Measurements from ENCODE around the gene ZNF362.

Gene ZNF362

DNA sequence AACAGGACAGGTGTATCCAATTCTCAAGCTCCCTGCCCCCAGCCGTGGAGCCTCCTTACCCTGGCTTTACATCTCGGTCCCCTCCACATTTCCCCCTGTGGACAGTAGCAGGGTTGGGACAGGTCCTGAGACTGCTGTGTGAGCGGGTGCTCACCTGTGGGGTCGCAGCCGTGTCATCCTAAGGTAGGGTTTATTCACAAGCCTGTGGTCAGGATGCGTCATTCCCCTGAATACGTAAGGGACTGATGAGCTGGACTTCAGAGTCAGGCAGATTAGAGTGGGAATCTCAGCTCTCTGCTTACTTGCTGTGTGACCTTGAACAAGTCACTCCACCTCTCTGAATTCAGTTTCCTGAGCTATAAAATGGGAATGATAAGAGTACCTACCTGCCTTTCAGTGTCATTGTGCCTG, 17.7 kb downstream of the ZNF362 start:
- no peak for TF ChIP-seq CTCF (IDR thresholded peaks at IDR 0.05; ENCODE audit: control extremely low read depth, extremely low read depth, low read depth, missing control alignments)
- POLR2A ChIA-PET = no interaction called here
- CTCF ChIA-PET = interaction anchor here (1.0 to 2.4 kb wide), 3 partner anchors 9 to 21 kb away, joined by 3 to 13 read pairs (median 4); no protein-coding TSS in a partner anchor
- DNase-seq (ENCODE audit: extremely low spot score) = no peak

DNA sequence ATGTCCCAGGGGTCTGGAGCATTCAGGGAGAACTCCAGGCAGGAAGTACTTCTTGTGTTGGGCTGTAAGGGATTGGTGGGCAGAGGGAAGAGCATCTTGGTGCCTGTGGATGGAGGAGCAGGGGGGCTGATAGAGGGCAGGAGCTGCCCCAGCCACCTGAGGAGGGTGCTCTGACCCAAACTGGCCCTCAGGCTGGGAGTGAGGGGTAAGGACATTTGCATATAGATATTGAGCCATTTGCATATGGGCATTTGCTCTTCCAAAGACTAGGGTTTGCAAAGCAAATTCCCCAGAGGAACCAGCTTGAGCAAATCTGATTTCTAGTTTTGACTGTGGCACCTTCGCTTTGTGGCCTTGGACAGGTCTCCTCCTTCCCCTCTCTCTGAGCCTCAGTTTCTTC, 18.2 kb downstream of the ZNF362 start:
- DNase-seq (ENCODE audit: extremely low spot score) = no peak
- ChIA-PET POLR2A (no interaction called here), CTCF (interaction anchor here (2.4 kb wide), 1 partner anchor 20 kb away, joined by 13 read pairs; no protein-coding TSS in a partner anchor)
- TF ChIP-seq CTCF (IDR thresholded peaks at IDR 0.05; ENCODE audit: control extremely low read depth, extremely low read depth, low read depth, missing control alignments) = no peak

- TF ChIP-seq CTCF (IDR thresholded peaks at IDR 0.05; ENCODE audit: control extremely low read depth, extremely low read depth, low read depth, missing control alignments) = no peak
- POLR2A ChIA-PET = no interaction called here
- no peak for DNase-seq (ENCODE audit: extremely low spot score)
- CTCF ChIA-PET = interaction anchor here (2.4 kb wide), 1 partner anchor 20 kb away, joined by 13 read pairs; no protein-coding TSS in a partner anchor
These were observed 18.9 kb downstream of the ZNF362 start for GRCh38 chr1:33275195-33275594.

DNA sequence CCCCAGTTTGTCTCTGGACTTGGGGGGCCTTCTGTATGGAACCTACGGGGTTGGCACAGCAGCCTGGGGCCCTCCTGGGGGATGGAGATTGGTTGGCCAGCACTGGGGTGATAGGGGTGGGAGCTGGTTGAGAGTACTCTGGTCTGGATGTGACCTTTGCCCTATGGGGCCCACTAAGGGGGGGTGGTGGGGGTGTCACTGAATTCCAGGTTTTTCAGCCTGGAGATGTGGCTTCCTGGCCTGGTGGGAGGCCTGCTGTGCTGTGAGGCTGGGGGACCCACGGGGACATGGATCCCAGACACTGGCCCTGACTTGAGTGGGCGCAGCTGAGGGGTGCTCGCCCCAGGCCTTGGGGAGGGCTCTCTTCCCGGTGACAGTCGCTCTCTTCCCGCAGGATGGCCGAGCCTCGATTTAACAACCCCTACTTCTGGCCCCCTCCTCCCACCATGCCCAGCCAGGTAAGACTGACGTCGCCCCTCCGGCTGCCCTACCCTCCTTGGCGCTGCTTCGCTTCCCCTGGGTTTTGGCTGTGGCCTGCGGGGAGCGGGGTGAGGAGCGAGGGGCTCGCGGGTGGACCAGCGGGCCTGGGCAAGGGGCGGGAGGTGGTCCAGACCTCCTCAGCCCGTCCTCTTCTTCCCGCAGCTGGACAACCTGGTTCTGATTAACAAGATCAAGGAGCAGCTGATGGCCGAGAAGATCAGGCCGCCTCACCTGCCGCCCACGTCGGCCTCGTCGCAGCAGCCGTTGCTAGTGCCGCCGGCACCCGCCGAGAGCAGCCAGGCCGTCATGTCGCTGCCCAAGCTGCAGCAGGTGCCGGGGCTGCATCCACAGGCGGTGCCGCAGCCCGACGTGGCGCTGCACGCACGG, 19.6 kb downstream of the ZNF362 start:
- POLR2A ChIA-PET = no interaction called here
- DNase-seq (ENCODE audit: extremely low spot score) = no peak
- no peak for TF ChIP-seq CTCF (IDR thresholded peaks at IDR 0.05; ENCODE audit: control extremely low read depth, extremely low read depth, low read depth, missing control alignments)
- CTCF ChIA-PET = interaction anchor here (2.4 kb wide), 1 partner anchor 19 kb away, joined by 13 read pairs; no protein-coding TSS in a partner anchor

DNA sequence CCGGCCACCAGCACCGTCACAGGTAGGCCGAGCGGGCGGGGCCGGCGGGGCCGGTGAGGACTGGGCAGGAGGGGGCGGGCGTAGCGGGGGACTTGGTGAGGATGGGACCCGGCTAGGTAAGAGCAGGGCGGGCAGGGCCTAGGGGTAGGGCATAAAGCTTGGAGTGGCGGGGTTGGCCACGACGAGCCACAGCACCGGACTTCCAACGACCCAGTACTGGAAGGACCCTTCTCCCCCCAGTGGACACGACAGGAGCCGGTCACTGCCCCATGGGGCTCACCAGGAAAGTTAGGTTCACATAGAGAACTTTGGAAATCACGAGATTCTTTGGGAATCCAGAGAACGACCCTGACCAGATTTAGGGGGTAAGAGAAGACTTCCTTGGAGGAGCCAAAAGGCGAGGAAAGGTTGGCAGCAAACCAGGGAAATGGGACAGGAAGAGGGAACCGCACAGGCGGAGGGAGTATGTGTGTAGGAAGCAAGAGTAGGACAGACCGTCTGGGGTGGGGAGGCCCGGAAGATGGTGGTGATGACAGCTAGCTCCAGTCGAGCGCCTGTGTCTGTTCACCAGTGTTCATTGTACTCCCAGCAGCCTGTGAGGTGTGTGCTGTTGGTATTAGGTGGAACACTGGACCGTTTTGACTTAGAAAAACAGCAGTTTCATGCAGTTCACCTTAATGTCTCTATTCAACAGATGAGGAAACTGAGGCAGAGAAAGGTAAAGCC, 20.4 kb downstream of the ZNF362 start:
- ChIA-PET POLR2A (no interaction called here), CTCF (interaction anchor here (2.1 kb wide), 1 partner anchor 21 kb away, joined by 11 read pairs; no protein-coding TSS in a partner anchor)
- no peak for DNase-seq (ENCODE audit: extremely low spot score)
- no peak for TF ChIP-seq CTCF (IDR thresholded peaks at IDR 0.05; ENCODE audit: control extremely low read depth, extremely low read depth, low read depth, missing control alignments)

- ChIA-PET POLR2A (no interaction called here), CTCF (interaction anchor here (1.7 to 2.1 kb wide), 2 partner anchors 18 to 20 kb away, joined by 11 to 15 read pairs; no protein-coding TSS in a partner anchor)
- no peak for TF ChIP-seq CTCF (IDR thresholded peaks at IDR 0.05; ENCODE audit: control extremely low read depth, extremely low read depth, low read depth, missing control alignments)
- DNase-seq (ENCODE audit: extremely low spot score) = no peak
These were observed 21.3 kb downstream of the ZNF362 start for GRCh38 chr1:33277488-33278084.
